ENCODE data around the gene HOXC4. TPM values are rescaled to one million over a fixed set of nuclear protein-coding genes. Genes with fewer than 3 reads are reported as not detected.

The HOXC4 gene
- total and polyA plus RNA-seq, 2 of the 4 experiments (the other 2 are of a cell fraction): under 0.01 to 0.26 TPM

DNA sequence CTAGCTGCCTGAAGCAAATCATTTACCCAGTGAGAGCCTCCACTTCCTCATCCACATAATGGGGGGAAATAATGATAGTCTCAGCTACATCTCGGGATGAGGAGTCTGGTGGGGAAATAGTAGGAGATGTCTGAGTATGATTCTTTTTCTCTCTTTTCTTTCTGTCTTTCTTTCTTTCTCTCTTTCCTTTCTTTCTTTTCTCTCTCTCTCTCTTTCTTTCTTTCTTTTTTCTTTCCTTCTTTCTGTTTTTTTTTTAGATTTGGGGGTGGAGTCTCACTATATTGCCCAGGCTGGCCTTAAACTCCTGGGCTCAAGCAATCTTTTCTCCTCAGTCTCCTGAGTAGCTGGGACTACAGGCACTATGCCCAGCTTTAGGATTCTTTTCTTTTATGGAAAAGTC, 12.8 kb downstream of the HOXC4 start:
- ChIA-PET POLR2A (ENCODE audit: unreplicated experiment) (no interaction called here), CTCF (no interaction called here)
- intact Hi-C loops (cut with micrococcal nuclease): no loop called here

More for the DNA sequence above, 12.8 kb downstream of the HOXC4 start:
- H2AFZ ChIP-seq (replicated peaks; ENCODE audit: low read length, poor library complexity): no peak overlapping the region
- H3K23ac ChIP-seq (ENCODE audit: low read depth, low read length): no peak overlapping the region
- no peak overlapping the region for H2AK9ac ChIP-seq (replicated peaks; ENCODE audit: low read depth, low read length, poor library complexity)
- no peak overlapping the region for H2BK20ac ChIP-seq (ENCODE audit: low read depth, low read length)
- no peak overlapping the region for H4K5ac ChIP-seq (ENCODE audit: low read depth, low read length)
- no peak overlapping the region for H3K18ac ChIP-seq (ENCODE audit: low read depth, low read length)
- ATAC-seq (ENCODE audit: low read depth) (no peak), DNase-seq (no peak)
- H4K20me1 ChIP-seq (ENCODE audit: insufficient read depth, low read length): no peaks in the 10 kb centered on the region
- H3K27ac ChIP-seq (ENCODE audit: insufficient read depth, low read length): no peak overlapping the region
- no peaks in the 10 kb centered on the region for H3K79me1 ChIP-seq (ENCODE audit: low read depth in 1 of 2, low read length in 2 of 2)
- H2BK5ac ChIP-seq (ENCODE audit: low read depth, low read length, poor library complexity, severe bottlenecking): no peak overlapping the region
- H4K91ac ChIP-seq (ENCODE audit: insufficient read depth, low read depth, low read length): no peak overlapping the region
- no peak overlapping the region for H2AK5ac ChIP-seq (ENCODE audit: low read depth, low read length)
- peaks cover 19% of the 10 kb centered on the region for H3K27me3 ChIP-seq (ENCODE audit: control insufficient read depth, insufficient read depth, low read length)
- no peak overlapping the region for H3K4me2 ChIP-seq (ENCODE audit: low read depth, low read length)
- H3K9me3 ChIP-seq (ENCODE audit: control insufficient read depth, insufficient read depth, low read length): no peaks in the 10 kb centered on the region
- no peak overlapping the region for H3K9ac ChIP-seq (ENCODE audit: low read depth, low read length)
- TF ChIP-seq MAFK (IDR thresholded peaks at IDR 0.05; ENCODE audit: low read depth, low read length) (no peak), FOS (IDR thresholded peaks at IDR 0.05; ENCODE audit: low read depth, low read length) (no peak), RFX5 (IDR thresholded peaks at IDR 0.05; ENCODE audit: low read depth, low read length) (no peak), POLR2A (IDR thresholded peaks at IDR 0.05; ENCODE audit: low read depth, low read length) (no peak), SMC3 (IDR thresholded peaks at IDR 0.05; ENCODE audit: low read depth, low read length) (no peak), RCOR1 (IDR thresholded peaks at IDR 0.05; ENCODE audit: insufficient replicate concordance, low read length) (no peak), CHD1 (IDR thresholded peaks at IDR 0.05; ENCODE audit: low read depth, low read length) (no peak), RAD21 (IDR thresholded peaks at IDR 0.05; ENCODE audit: low read length) (no peak), MXI1 (IDR thresholded peaks at IDR 0.05; ENCODE audit: borderline replicate concordance, low read depth, low read length) (no peak), CEBPB (IDR thresholded peaks at IDR 0.05; ENCODE audit: low read depth, low read length) (no peak), ELK1 (IDR thresholded peaks at IDR 0.05; ENCODE audit: borderline replicate concordance, low read depth, low read length) (no peak), BHLHE40 (IDR thresholded peaks at IDR 0.05; ENCODE audit: low read depth, low read length) (no peak), MAZ (IDR thresholded peaks at IDR 0.05; ENCODE audit: borderline replicate concordance, low read depth, low read length) (no peak), NFE2L2 (IDR thresholded peaks at IDR 0.05; ENCODE audit: low read depth, low read length) (no peak)
- TF ChIP-seq, protein P1, sequence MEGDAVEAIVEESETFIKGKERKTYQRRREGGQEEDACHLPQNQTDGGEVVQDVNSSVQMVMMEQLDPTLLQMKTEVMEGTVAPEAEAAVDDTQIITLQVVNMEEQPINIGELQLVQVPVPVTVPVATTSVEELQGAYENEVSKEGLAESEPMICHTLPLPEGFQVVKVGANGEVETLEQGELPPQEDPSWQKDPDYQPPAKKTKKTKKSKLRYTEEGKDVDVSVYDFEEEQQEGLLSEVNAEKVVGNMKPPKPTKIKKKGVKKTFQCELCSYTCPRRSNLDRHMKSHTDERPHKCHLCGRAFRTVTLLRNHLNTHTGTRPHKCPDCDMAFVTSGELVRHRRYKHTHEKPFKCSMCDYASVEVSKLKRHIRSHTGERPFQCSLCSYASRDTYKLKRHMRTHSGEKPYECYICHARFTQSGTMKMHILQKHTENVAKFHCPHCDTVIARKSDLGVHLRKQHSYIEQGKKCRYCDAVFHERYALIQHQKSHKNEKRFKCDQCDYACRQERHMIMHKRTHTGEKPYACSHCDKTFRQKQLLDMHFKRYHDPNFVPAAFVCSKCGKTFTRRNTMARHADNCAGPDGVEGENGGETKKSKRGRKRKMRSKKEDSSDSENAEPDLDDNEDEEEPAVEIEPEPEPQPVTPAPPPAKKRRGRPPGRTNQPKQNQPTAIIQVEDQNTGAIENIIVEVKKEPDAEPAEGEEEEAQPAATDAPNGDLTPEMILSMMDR (conservative IDR thresholded peaks at IDR 0.05; ENCODE audit: low read depth, low read length): no peak
- TF ChIP-seq, protein P2, sequence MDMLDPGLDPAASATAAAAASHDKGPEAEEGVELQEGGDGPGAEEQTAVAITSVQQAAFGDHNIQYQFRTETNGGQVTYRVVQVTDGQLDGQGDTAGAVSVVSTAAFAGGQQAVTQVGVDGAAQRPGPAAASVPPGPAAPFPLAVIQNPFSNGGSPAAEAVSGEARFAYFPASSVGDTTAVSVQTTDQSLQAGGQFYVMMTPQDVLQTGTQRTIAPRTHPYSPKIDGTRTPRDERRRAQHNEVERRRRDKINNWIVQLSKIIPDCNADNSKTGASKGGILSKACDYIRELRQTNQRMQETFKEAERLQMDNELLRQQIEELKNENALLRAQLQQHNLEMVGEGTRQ (IDR thresholded peaks at IDR 0.05; ENCODE audit: low read depth, low read length): no peak
- no peak overlapping the region for H3K4ac ChIP-seq (ENCODE audit: low read depth, low read length)
- in situ Hi-C loops (cut with MboI; ENCODE audit: low sequenced_read_pairs): no loop called here
- H3K14ac ChIP-seq (replicated peaks; ENCODE audit: low read depth, low read length): no peak overlapping the region
- peaks cover 3% of the 10 kb centered on the region; the same call in 1 of the 2 replicates for H3K9me1 ChIP-seq (ENCODE audit: insufficient read depth, low read length)
- H3K4me3 ChIP-seq (ENCODE audit: insufficient read depth, low read depth, low read length): no peak overlapping the region
- H3K36me3 ChIP-seq (ENCODE audit: control insufficient read depth, insufficient read depth, low read length): no peaks in the 10 kb centered on the region
- WGBS, 2 experiments (ENCODE audit: extremely low coverage in 2 of 2, insufficient read length in 1 of 2): no CpG with 5 or more reads among the region's 1 CpG
- dilution Hi-C loops (cut with HindIII; ENCODE audit: low sequenced_read_pairs, unreplicated experiment): no loop called here
- no peak overlapping the region for H2BK120ac ChIP-seq (ENCODE audit: low read depth, low read length)
- no peak overlapping the region for H4K8ac ChIP-seq (ENCODE audit: low read depth in 2 of 2, low read length in 2 of 2)
- no peak overlapping the region for H2BK15ac ChIP-seq (ENCODE audit: low read depth, low read length)
- no peaks in the 10 kb centered on the region for H3K4me1 ChIP-seq (ENCODE audit: control insufficient read depth, insufficient read depth, low read length)
- BruUV-seq (replicated peaks): no TSS peak
- H3K56ac ChIP-seq (ENCODE audit: extremely low read depth, insufficient read depth, low read length): no peak overlapping the region
